Spleen (tissue), 11 donors: Measurements from ENCODE around the gene PASD1. TPM values are rescaled to one million over a fixed set of nuclear protein-coding genes. Genes with fewer than 3 reads are reported as not detected.
A peak's percentile ranks its signal among the peaks of the same experiment; 100 is the strongest.

Source experiments
- DNase-seq: peaks from one replicate; pipeline ENCODE4 v3.0.0-alpha.2; 2020
- H3K27ac ChIP-seq, 8 donors: fragments of 200-600 bp; sonication (generic) in 7 of 8; 1 replicate in 4 of 8; 2 replicates in 4 of 8; pipeline versions ENCODE4 v1.5.0 to v1.8.0; 2016 to 2021; ENCODE audit warnings: inconsistent platforms in 4 of 8, mild to moderate bottlenecking in 4 of 8, moderate library complexity in 1 of 8
- H3K27me3 ChIP-seq, 7 donors: fragments of 200-600 bp; sonication (generic) in 6 of 7; replicated peaks in 1 of 7; 1 replicate in 4 of 7; 2 replicates in 3 of 7; pipeline versions ENCODE4 v1.5.0 to v1.8.0; 2016 to 2021; ENCODE audit warnings: inconsistent platforms in 3 of 7, mild to moderate bottlenecking in 1 of 7
- H3K36me3 ChIP-seq, 6 donors: fragments of 200-600 bp; sonication (generic) in 5 of 6; 1 replicate in 4 of 6; 2 replicates in 2 of 6; pipeline versions ENCODE4 v1.5.0 to v1.8.0; 2016 to 2021; ENCODE audit warnings: inconsistent platforms in 2 of 6
- H3K4me1 ChIP-seq, 6 donors: fragments of 200-600 bp; sonication (generic) in 5 of 6; 1 replicate in 3 of 6; 2 replicates in 3 of 6; pipeline versions ENCODE4 v1.5.0 to v1.8.0; 2016 to 2021; ENCODE audit warnings: inconsistent platforms in 3 of 6
- H3K4me3 ChIP-seq, 8 donors: fragments of 200-600 bp; sonication (generic) in 7 of 8; 1 replicate in 4 of 8; 2 replicates in 4 of 8; pipeline versions ENCODE4 v1.5.0 to v1.8.0; 2016 to 2021; ENCODE audit warnings: inconsistent platforms in 4 of 8, mild to moderate bottlenecking in 4 of 8, moderate library complexity in 2 of 8
- H3K9me3 ChIP-seq, 8 donors: fragments of 200-600 bp; sonication (generic) in 7 of 8; 1 replicate in 4 of 8; 2 replicates in 4 of 8; pipeline versions ENCODE4 v1.5.0 to v1.8.0; 2016 to 2021; ENCODE audit warnings: inconsistent platforms in 4 of 8
- POLR2A ChIP-seq, 3 donors: fragments of 450-650 bp; IDR thresholded peaks; one replicate each; pipeline ENCODE4 v1.5.1; 2017; ENCODE audit warnings: antibody characterized with exemption in 3 of 3, mild to moderate bottlenecking in 1 of 3
- POLR2AphosphoS5 ChIP-seq, 3 donors: sonication (generic); formaldehyde crosslinking; IDR thresholded peaks; one replicate each; pipeline ENCODE4 v1.5.1; 2017; ENCODE audit warnings: antibody characterized with exemption in 3 of 3
- WGBS, 5 donors: extraction: QIAGEN DNeasy Blood & Tissue Kit in 3 of 5; methylation state at CpG; one replicate each; pipeline versions ENCODE4 v1.1.5 to v1.1.7; 2013 to 2018; 5-methylcytosine and 5-hydroxymethylcytosine counted together
- intact Hi-C: fragments of 100-400 bp; cut with DNase I; formaldehyde crosslinking; loops from one replicate; pipeline ENCODE4 v1.15.0; 2023; ENCODE audit warnings: low total_unique reads
- polyA plus RNA-seq, 3 donors: library from polyadenylated mRNA; stranded (reverse); fragments of 200-250 nt; gene quantifications; one replicate each; pipeline ENCODE4 v1.2.1, GENCODE V29; 2013
- total RNA-seq, 7 donors: library from RNA; depleted of rRNA in 3 of 7; stranded (reverse); fragments of >200 nt in 3 of 7; fragmentation: NEBNext Ultra II Directional in 4 of 7; extraction: Animal tissue kit (Norgen Biotek cat#: 25700) in 4 of 7; gene quantifications; one replicate each; pipeline versions ENCODE4 v1.1.0 to v1.2.1, GENCODE V29; 2016 to 2021
- TF ChIP-seq, protein P1 (sequence below), 11 experiments: fragments of 200-600 bp in 7 of 11; fragments of 450-650 bp in 4 of 11; sonication (generic) in 4 of 11; IDR thresholded peaks in 8 of 11; conservative IDR thresholded peaks in 3 of 11; 1 replicate in 7 of 11; 2 replicates in 4 of 11; pipeline versions ENCODE4 v1.4.0 to v1.8.0; 2016 to 2021; ENCODE audit warnings: antibody characterized with exemption in 11 of 11, inconsistent platforms in 4 of 11, mild to moderate bottlenecking in 1 of 11
- donor health status: healthy with polysubstance abuse.
- donor health status: DM: no; HTN: no; CAD: no; lungs with moderate emphysema.
- donor health status: DM: no; HTN: no; CAD: no.
- donor health status: Bipolar disorder and iron deficiency.
- donor health status: healthy.
- donor health status: DM: no; HTN: no; CAD: no.
- donor health status: DM: yes; HTN: yes; CAD: no.

PASD1 gene
- total and polyA plus RNA-seq, 10 donors, result not detected

DNA sequence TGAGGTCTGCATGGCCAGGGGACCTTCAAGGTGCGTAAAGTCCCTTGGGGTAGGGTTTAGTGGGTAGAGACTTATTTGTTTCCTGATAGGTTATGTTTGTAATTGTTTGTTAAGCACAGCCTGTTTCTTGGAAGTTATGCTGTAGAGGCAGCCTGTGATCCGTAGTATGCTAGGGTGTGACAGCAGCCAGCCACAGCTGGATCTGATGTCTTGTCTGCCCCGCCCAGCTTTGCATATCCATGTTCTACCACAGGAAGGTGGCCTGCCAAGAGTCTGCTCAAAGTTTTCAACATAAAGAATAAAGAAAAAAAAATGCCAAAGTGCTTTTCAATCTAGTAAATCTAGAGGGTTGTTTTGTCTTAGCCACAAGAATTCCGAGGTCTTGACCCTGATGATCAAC, 112.7 kb downstream of the PASD1 start:
- no peaks in the 10 kb centered on the region for H3K9me3 ChIP-seq
- no peak for DNase-seq
- H3K27me3 ChIP-seq, result peaks cover 0 to 13% (median 0%) of the 10 kb centered on the region in 7 donors
- H3K27ac ChIP-seq, result no peak overlapping the region
- no peaks in the 10 kb centered on the region for H3K4me1 ChIP-seq
- intact Hi-C loops, result no loop called here
- no peaks in the 10 kb centered on the region for H3K36me3 ChIP-seq
- TF ChIP-seq POLR2AphosphoS5 (IDR thresholded peaks at IDR 0.05) (no peak), POLR2A (IDR thresholded peaks at IDR 0.05) (no peak)
- TF ChIP-seq, protein P1, sequence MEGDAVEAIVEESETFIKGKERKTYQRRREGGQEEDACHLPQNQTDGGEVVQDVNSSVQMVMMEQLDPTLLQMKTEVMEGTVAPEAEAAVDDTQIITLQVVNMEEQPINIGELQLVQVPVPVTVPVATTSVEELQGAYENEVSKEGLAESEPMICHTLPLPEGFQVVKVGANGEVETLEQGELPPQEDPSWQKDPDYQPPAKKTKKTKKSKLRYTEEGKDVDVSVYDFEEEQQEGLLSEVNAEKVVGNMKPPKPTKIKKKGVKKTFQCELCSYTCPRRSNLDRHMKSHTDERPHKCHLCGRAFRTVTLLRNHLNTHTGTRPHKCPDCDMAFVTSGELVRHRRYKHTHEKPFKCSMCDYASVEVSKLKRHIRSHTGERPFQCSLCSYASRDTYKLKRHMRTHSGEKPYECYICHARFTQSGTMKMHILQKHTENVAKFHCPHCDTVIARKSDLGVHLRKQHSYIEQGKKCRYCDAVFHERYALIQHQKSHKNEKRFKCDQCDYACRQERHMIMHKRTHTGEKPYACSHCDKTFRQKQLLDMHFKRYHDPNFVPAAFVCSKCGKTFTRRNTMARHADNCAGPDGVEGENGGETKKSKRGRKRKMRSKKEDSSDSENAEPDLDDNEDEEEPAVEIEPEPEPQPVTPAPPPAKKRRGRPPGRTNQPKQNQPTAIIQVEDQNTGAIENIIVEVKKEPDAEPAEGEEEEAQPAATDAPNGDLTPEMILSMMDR (IDR thresholded peaks at IDR 0.05 in 8 of 11, conservative IDR thresholded peaks at IDR 0.05 in 3 of 11), result no peak
- no peak overlapping the region for H3K4me3 ChIP-seq
- 61 to 90% (median 81%) methylated on average over 4 of the region's 4 CpGs for WGBS, 5 donors

DNA sequence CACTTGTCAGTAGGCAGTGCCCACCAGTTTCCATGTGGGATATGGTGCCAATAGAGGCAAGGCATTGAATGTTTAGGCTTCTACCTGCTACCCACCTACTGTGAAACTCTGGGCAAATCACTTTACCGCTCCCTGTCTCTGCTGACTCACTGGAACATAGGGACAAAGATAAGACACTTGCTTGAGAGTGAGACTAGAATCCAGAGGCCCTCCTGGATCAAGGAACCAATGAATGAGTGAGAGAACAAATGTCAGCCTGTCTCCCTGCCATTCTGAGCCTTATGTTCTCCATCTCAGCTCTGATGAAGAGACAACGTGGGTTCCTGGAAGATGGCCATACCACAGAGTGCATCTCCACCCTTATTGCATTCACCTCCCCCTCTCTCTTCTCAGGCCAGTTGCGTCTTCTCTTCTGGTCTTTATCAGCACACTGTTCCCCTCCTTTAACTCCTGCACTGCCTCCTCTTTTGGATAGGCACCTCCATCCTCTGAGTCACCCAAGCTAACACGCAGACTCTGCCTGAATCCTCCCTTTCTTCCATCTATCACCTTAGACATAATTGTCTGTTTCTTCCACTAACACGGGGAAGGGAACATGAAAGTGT, 116.4 kb downstream of the PASD1 start:
- Histone ChIP-seq H3K4me3 (no peak overlapping the region), H3K36me3 (no peaks in the 10 kb centered on the region), H3K9me3 (no peaks in the 10 kb centered on the region), H3K27me3 (peaks cover 0 to 11% (median 0%) of the 10 kb centered on the region in 7 donors), H3K27ac (no peak overlapping the region), H3K4me1 (no peaks in the 10 kb centered on the region)
- TF ChIP-seq POLR2AphosphoS5 (IDR thresholded peaks at IDR 0.05), result no peak
- intact Hi-C loops, result loop anchor here (5.0 kb wide), 1 partner anchor 528 kb away; no protein-coding TSS in a partner anchor
- no peak for DNase-seq
- 55 to 81% (median 67%) methylated on average over 5 of the region's 5 CpGs for WGBS, 5 donors

DNA sequence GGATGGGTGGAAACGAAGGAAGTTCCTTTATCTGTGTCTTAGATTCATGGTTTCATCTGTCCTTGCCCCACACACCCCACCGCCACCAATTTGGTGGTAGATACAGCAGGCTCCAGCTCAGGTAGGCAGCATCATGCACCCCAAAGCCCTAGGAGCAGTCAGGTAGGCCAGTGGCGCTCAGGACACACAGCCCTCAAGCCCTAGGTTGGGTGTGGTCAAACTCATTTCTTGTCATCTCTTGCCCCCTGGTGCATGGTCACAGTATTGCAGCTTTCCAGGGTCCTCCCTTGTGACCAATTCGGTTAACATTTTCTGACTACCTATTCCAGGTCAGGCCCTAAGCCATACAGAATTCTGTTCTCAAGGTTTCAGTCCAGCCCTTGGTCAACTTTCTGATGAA, 117.3 kb downstream of the PASD1 start:
- H3K9me3 ChIP-seq, result no peaks in the 10 kb centered on the region
- TF ChIP-seq POLR2A (IDR thresholded peaks at IDR 0.05), result no peak
- TF ChIP-seq, protein P1 (IDR thresholded peaks at IDR 0.05 in 8 of 11, conservative IDR thresholded peaks at IDR 0.05 in 3 of 11), result peak; percentile 31 to 70 (median 61)
- H3K27me3 ChIP-seq, result peaks cover 0 to 11% (median 0%) of the 10 kb centered on the region in 7 donors
- 39 to 49% (median 45%) methylated on average over 4 of the region's 4 CpGs for WGBS, 5 donors
- no peaks in the 10 kb centered on the region for H3K36me3 ChIP-seq
- intact Hi-C loops, result loop anchor here (5.0 kb wide), 1 partner anchor 529 kb away; no protein-coding TSS in a partner anchor
- H3K4me1 ChIP-seq, result no peaks in the 10 kb centered on the region
- H3K4me3 ChIP-seq, result no peak overlapping the region
- H3K27ac ChIP-seq, result no peak overlapping the region
- DNase-seq, result no peak

DNA sequence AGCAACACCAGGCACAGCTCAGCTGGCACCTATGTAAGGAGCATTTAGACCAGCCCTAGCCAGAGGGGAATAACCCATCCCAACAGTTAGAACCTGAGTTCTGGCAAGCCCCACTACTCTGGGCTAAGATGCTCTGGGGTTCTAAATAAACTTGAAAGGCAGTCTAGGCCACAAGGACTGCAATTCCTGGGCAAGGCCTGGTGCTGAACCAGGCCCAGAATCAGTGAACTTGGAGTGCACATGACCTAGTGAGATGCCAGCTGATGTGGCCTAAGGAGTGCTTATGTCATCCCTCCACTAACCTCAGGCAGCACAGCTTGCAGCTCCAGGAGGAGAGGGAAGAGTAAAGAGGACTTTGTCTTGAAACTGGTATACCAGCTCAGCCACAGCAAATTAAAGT, 124.2 kb downstream of the PASD1 start:
- no peak overlapping the region for H3K27ac ChIP-seq

DNA sequence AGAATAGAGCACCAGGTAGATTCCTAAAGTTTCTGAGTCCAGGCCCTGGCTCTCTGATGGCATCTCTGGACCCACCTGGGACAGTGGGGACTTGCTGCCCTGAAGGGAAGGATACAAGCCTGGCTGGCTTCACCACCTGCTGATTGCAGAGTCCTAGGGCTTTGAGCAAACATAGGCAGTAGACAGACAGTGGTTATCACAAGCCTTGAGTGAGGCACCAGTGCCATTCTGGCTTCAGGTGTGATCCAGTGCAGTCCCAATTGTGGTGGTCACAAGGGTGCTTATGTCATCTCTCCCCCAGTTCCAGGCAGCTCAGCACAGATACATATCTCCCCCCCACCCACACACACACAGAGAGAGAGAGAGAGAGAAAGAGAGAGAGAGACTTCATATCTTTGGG, 125.2 kb downstream of the PASD1 start:
- Histone ChIP-seq H3K27me3 (no peaks in the 10 kb centered on the region), H3K36me3 (no peaks in the 10 kb centered on the region), H3K9me3 (no peaks in the 10 kb centered on the region), H3K27ac (no peak overlapping the region), H3K4me1 (no peaks in the 10 kb centered on the region), H3K4me3 (no peak overlapping the region)
- TF ChIP-seq, protein P1 (IDR thresholded peaks at IDR 0.05 in 8 of 11, conservative IDR thresholded peaks at IDR 0.05 in 3 of 11), result no peak
- no peak for TF ChIP-seq POLR2A (IDR thresholded peaks at IDR 0.05)
- no peak for TF ChIP-seq POLR2AphosphoS5 (IDR thresholded peaks at IDR 0.05)
- DNase-seq, result no peak
- intact Hi-C loops, result no loop called here

More for the DNA sequence above, 124.2 kb downstream of the PASD1 start:
- intact Hi-C loops, result no loop called here
- Histone ChIP-seq H3K27me3 (no peaks in the 10 kb centered on the region), H3K9me3 (no peaks in the 10 kb centered on the region), H3K4me3 (no peak overlapping the region), H3K36me3 (no peaks in the 10 kb centered on the region), H3K4me1 (no peaks in the 10 kb centered on the region)
- no peak for TF ChIP-seq POLR2AphosphoS5 (IDR thresholded peaks at IDR 0.05)
- DNase-seq, result no peak
